Neural cell (in vitro differentiated cells): ENCODE data around the gene CCNG2. TPM values are rescaled to one million over a fixed set of nuclear protein-coding genes. Genes with fewer than 3 reads are reported as not detected.
"Not testable (repeated sequence)": the region's sequence is repeated elsewhere in the genome, so short reads cannot be mapped to it uniquely, and the experiment has no call there.

ENCODE experiments used
- H2AFZ ChIP-seq: fragments of 200-600, 300-800 bp; sonication (generic), shearing (Covaris generic); 2 replicates; pipeline ENCODE4 v1.6.0; 2014; ENCODE audit warnings: low read depth, mild to moderate bottlenecking, antibody characterized with exemption, low read length, moderate library complexity
- H3F3A ChIP-seq: fragments of 200-600 bp; shearing (Covaris generic); 2 replicates; pipeline ENCODE4 v1.6.1; 2016; ENCODE audit warnings: mild to moderate bottlenecking, moderate library complexity, mixed read lengths, antibody characterized with exemption, low read length; ENCODE audit not compliant: insufficient read depth, poor library complexity, severe bottlenecking
- H3K27ac ChIP-seq: fragments of 200-600, 300-800 bp; sonication (generic), shearing (Covaris generic); 2 replicates; pipeline ENCODE4 v1.5.1; 2014; ENCODE audit warnings: mild to moderate bottlenecking, low read length, moderate library complexity
- H3K27me3 ChIP-seq: fragments of 300-800, 200-600 bp; sonication (generic), shearing (Covaris generic); 2 replicates; pipeline ENCODE4 v1.6.0; 2014; ENCODE audit warnings: mild to moderate bottlenecking, low read depth, low read length, moderate library complexity; ENCODE audit not compliant: insufficient read depth
- H3K36me3 ChIP-seq: fragments of 300-800, 200-600 bp; sonication (generic), shearing (Covaris generic); 2 replicates; pipeline ENCODE4 v1.5.1; 2014; ENCODE audit warnings: mild to moderate bottlenecking, antibody characterized with exemption, low read length, moderate library complexity; ENCODE audit not compliant: insufficient read depth
- H3K4me2 ChIP-seq: fragments of 300-800, 200-600 bp; sonication (generic), shearing (Covaris generic); 2 replicates; pipeline ENCODE4 v1.6.0; 2014; ENCODE audit warnings: mild to moderate bottlenecking, low read length
- H3K4me3 ChIP-seq: fragments of 300-800, 200-600 bp; sonication (generic), shearing (Covaris generic); 2 replicates; pipeline ENCODE4 v1.5.1; 2014; ENCODE audit warnings: mild to moderate bottlenecking, low read length, moderate library complexity
- H3K79me2 ChIP-seq: fragments of 200-600 bp; shearing (Covaris generic); replicated peaks from 2 replicates; pipeline ENCODE4 v1.6.0; 2014; ENCODE audit warnings: mild to moderate bottlenecking, low read length, moderate library complexity; ENCODE audit not compliant: insufficient read depth
- H3K9ac ChIP-seq: fragments of 300-800, 200-600 bp; sonication (generic), shearing (Covaris generic); 2 replicates; pipeline ENCODE4 v1.6.1; 2016; ENCODE audit warnings: mild to moderate bottlenecking, low read length, mixed read lengths
- H3K9me2 ChIP-seq: fragments of 200-600 bp; shearing (Covaris generic); 2 replicates; pipeline ENCODE4 v1.6.1; 2016; ENCODE audit warnings: mild to moderate bottlenecking, low read length, mixed read lengths; ENCODE audit not compliant: insufficient read depth
- H3K9me3 ChIP-seq: fragments of 200-600, 300-800 bp; sonication (generic), shearing (Covaris generic); 2 replicates; pipeline ENCODE4 v1.6.1; 2016; ENCODE audit warnings: mild to moderate bottlenecking, mixed run types, low read length, moderate library complexity, mixed read lengths
- H4K20me1 ChIP-seq: fragments of 200-600 bp; shearing (Covaris generic); 2 replicates; pipeline ENCODE4 v1.6.1; 2016; ENCODE audit warnings: mild to moderate bottlenecking, mixed run types; ENCODE audit not compliant: insufficient read depth
- CTCF ChIP-seq: fragments of 450-650 bp; IDR thresholded peaks from 2 replicates; pipeline ENCODE4 v1.5.1; 2014; ENCODE audit warnings: antibody characterized with exemption, mild to moderate bottlenecking, moderate library complexity; ENCODE audit not compliant: poor library complexity, severe bottlenecking
- EP300 ChIP-seq: fragments of 450-650 bp; conservative IDR thresholded peaks from 2 replicates; pipeline ENCODE4 v1.6.1; 2014; ENCODE audit warnings: antibody characterized with exemption, mild to moderate bottlenecking, moderate library complexity; ENCODE audit not compliant: poor library complexity, severe bottlenecking
- EZH2 ChIP-seq: fragments of 200-600, 300-800 bp; shearing (Covaris generic), sonication (generic); IDR thresholded peaks from 2 replicates; pipeline ENCODE4 v1.6.1; 2014; ENCODE audit warnings: antibody characterized with exemption, low read length, borderline replicate concordance, mild to moderate bottlenecking; ENCODE audit not compliant: insufficient read depth, poor library complexity, severe bottlenecking
- MXI1 ChIP-seq: fragments of 450-650 bp; conservative IDR thresholded peaks from 2 replicates; pipeline ENCODE4 v1.6.1; 2014; ENCODE audit warnings: antibody characterized with exemption, mild to moderate bottlenecking; ENCODE audit not compliant: poor library complexity, severe bottlenecking
- POLR2AphosphoS5 ChIP-seq: IDR thresholded peaks from 2 replicates; pipeline ENCODE4 v1.6.1; 2012
- RAD21 ChIP-seq: fragments of 450-650 bp; conservative IDR thresholded peaks from 2 replicates; pipeline ENCODE4 v1.6.1; 2014; ENCODE audit warnings: antibody characterized with exemption, mild to moderate bottlenecking, moderate library complexity
- REST ChIP-seq: IDR thresholded peaks from 2 replicates; pipeline ENCODE4 v1.6.1; 2012; ENCODE audit warnings: borderline replicate concordance
- SMC3 ChIP-seq: fragments of 450-650 bp; conservative IDR thresholded peaks from 2 replicates; pipeline ENCODE4 v1.6.1; 2014; ENCODE audit warnings: antibody characterized with exemption, mild to moderate bottlenecking, moderate library complexity; ENCODE audit not compliant: poor library complexity
- TAF1 ChIP-seq: IDR thresholded peaks from 2 replicates; pipeline ENCODE4 v1.6.1; 2012; ENCODE audit warnings: low read depth
- polyA plus RNA-seq: library from polyadenylated mRNA; depleted of rRNA; stranded (reverse); fragments of >200 nt; gene quantifications from 2 replicates; pipeline ENCODE4 v1.2.3, GENCODE V29; 2014

CCNG2 gene
- polyA plus RNA-seq, 1 donor from 2014 or later = 132 TPM

GRCh38 chr4:77127837-77128621 lies 29.0 kb upstream of the CCNG2 start:
- Histone ChIP-seq H3F3A (no peaks in the 10 kb centered on the region), H3K79me2 (no peaks in the 10 kb centered on the region), H3K27ac (no peak overlapping the region), H3K27me3 (no peaks in the 10 kb centered on the region), H3K9ac (no peak overlapping the region), H2AFZ (no peak overlapping the region), H3K9me2 (no peaks in the 10 kb centered on the region), H3K4me3 (no peak overlapping the region), H3K4me2 (no peak overlapping the region), H4K20me1 (no peaks in the 10 kb centered on the region), H3K36me3 (no peaks in the 10 kb centered on the region), H3K9me3 (no peaks in the 10 kb centered on the region)
- TF ChIP-seq CTCF (no peak), REST (no peak), EP300 (no peak), POLR2AphosphoS5 (no peak), SMC3 (no peak), TAF1 (no peak), EZH2 (no peak), RAD21 (no peak), MXI1 (no peak)

- no peak overlapping the region for H3K9ac ChIP-seq
- H3K4me2 ChIP-seq = no peak overlapping the region
- H3F3A ChIP-seq = no peaks in the 10 kb centered on the region
- no peaks in the 10 kb centered on the region for H3K9me3 ChIP-seq
- no peaks in the 10 kb centered on the region for H3K79me2 ChIP-seq
- no peaks in the 10 kb centered on the region for H3K9me2 ChIP-seq
- H3K36me3 ChIP-seq = no peaks in the 10 kb centered on the region
- H4K20me1 ChIP-seq = no peaks in the 10 kb centered on the region
- no peak overlapping the region for H2AFZ ChIP-seq
- no peak overlapping the region for H3K4me3 ChIP-seq
- no peaks in the 10 kb centered on the region for H3K27me3 ChIP-seq
- TF ChIP-seq EP300 = no peak
- no peak for TF ChIP-seq CTCF
- no peak overlapping the region for H3K27ac ChIP-seq
Measured at GRCh38 chr4:77132652-77133312, 24.2 kb upstream of the CCNG2 start.

- H4K20me1 ChIP-seq, H3K27ac ChIP-seq, H3F3A ChIP-seq, H3K27me3 ChIP-seq, H3K9me2 ChIP-seq, H3K9ac ChIP-seq, H3K9me3 ChIP-seq, H3K4me3 ChIP-seq, H3K79me2 ChIP-seq, H3K4me2 ChIP-seq, H3K36me3 ChIP-seq, H2AFZ ChIP-seq: not testable (repeated sequence)
Measured at GRCh38 chr4:77137448-77137847, 19.6 kb upstream of the CCNG2 start.
